IPS DF 19.7 (cell line): ENCODE results near the gene HSF2.

Experiments
- DNase-seq: peaks from one replicate; pipeline ENCODE4 v3.0.0-alpha.2; 2013; ENCODE audit warnings: low read depth, low spot score

HSF2 gene

GRCh38 chr6:122394016-122394415 is 5.4 kb upstream of the HSF2 start:
- DNase-seq = no peak

GRCh38 chr6:122399055-122399347 is 451 bp upstream of the HSF2 start:
- DNase-seq = no peak

DNA sequence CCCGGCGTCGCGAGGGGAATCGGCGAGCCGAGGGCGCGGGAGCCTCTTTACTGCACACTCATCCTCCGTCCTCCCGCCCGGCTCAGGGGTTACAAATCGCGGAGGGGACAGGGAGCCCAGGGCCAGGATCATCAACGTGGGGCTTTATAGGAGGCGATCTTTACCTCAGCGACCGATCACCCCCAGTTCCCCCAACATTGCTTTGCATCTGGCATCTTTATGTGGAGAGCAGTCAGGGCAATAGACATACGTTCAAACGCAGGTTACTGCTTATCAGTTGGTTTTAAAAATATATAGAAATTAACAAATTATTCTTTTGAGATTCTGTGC is 634 bp downstream of the HSF2 start:
- no peak for DNase-seq

DNA sequence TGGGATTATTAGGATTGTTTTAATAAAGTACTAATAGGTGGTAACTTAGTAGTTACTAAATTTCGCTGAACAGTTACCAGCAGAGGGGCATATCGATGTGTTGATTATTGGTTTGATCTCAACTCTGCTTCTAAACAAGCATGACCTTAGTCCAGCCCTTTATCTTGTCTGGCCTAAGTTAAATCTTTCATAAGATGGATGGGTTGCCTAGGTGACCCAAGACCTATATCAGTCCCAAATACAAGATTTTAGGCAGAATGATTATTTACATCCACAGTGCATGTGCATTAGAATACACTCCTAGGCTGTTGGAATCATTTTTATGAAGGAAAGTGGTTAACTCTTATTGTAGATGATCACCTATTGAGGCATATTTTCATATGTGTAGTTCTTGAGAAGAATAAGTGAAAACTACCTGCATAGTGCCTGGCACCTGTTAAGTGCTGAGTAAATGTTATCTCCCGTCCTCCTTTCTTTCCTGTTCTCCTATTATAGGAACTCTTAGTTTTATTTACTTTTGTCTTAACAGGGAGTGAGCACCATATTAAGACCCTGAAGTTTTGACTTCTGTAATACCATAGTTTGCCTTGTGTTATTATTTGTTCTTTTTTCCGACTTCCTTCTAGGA is 1.1 kb downstream of the HSF2 start:
- DNase-seq = no peak

DNA sequence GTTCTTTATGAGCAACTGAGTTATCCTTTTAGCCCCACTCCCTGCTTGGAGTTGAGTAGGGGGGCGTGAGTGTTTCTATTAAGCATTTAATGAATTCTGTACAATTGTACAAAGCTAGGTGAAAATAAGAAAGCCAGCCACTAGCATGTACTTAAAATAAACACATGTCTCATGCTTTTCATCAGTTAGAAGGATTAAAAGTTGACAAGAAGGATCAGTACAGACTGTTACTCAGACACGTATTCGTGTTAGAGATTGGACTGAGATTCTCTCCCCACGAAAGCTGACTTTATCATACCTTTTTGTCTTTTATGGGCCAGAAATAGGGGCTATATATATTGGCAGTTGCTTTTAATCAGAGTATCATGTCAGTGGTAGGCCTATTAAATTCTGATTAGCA is 1.7 kb downstream of the HSF2 start:
- DNase-seq = no peak

DNA sequence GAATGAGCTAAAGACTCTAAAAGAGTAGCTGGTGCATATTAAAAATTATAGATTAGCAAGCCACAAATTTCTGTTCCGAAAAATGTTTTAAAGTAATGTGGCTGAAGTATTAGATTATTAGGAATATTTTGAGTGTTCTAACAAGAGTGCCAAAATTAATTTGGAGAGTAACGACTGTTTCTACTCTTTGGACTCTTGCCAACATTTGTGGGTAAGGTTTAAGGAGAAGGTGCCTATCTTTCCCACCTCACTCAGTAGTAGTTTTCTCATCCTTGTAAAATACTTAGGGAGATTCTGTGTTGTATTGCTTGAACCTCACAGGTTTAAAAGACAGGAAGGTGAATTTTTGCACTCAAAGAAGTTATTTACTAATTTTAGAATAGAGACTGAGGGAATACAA is 5.0 kb downstream of the HSF2 start:
- DNase-seq = no peak

- no peak for DNase-seq
These were observed 6.0 kb downstream of the HSF2 start for GRCh38 chr6:122405417-122405816.

GRCh38 chr6:122406187-122406586 is 6.7 kb downstream of the HSF2 start:
- DNase-seq = no peak

DNA sequence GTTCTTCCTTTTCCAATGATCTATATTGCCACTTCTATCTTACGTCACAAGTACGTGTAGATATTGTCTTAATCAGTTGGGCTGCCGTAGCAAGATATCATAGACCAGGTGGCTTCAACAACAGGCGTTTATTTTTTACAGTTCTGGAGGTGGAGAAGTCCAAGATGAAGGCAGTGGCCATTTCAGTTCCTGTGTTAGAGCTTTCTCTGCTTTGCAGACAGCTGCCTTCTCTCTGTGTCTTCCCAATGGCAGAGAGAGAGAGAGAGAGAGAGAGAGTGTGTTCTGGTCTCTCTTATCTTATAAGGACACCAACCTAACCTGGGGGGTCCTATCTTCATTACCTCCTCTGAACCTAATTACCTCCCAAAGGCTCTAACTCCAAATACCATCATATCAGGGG is 8.3 kb downstream of the HSF2 start:
- DNase-seq = no peak

DNA sequence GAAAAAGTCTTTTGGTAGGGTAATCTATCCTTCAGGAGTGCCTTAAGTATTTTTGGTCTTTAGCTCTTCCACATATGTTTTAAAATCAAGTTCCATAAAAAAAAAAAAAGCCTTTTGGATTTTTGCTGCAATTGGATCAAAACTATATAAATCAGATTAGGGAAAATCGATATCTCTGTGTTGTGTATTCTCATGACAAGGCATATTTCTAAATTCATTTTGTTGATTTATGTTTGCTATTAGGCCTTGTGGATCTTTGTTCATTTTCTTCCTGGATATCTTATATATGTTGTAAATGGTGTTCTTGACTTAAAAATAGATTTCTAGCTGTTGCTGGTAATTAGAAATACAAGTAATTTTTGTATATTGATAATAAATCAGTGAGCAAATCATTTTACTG is 8.8 kb downstream of the HSF2 start:
- no peak for DNase-seq

DNA sequence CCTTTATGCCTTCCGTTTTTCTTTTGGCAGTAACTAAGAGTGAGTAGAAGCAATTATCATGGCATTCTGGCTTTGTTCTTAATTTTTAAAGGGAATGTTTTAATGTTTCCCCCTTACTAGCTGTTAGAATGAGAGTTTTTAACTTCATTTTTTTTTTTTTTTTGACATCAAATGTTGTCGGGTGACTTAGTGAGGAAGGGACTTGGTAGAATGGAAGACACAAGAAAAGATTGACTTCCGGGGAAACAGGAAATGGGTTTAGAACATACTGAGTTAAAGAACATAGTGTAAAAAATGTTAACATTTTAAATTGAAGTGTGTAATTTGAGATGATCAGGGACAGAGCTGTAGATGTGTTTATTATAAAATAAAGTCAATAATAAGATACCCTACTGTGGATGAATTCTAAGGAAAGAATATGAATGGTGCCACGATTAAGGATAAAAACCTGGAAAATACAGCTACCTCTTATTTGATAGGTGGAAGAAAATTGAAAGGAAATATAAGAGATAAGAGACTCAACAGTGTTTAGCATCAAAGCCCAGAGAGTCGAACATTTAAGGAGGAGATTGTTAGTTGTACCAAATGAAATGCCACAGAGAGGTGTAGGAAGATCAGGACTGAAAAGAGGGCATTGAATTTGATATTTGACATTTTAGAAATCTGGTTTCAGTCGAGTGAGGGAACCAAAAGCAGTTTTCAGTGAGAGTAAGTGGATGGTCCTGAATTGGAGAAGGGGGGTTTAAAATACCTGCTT is 9.4 kb downstream of the HSF2 start:
- no peak for DNase-seq

DNA sequence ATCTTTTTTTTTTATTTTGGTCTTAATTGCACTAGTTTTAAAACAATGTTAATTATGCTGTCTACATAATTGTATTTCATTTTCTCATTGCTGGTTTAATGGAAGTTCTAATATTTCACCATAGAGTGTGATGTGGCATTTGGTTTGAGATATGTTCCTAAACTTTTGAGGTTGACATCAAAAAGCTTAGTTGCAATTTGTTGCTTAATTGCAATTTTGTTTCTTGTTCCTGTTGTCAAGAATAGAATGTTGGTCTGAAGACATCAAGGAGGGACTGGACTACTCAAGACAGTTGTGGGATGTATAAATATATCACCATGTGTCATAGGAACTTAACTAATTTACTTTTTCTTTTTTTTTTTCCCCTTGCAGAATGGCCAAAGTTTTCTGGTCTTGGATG is 12.5 kb downstream of the HSF2 start:
- DNase-seq = no peak

GRCh38 chr6:122416825-122417224 is 17.4 kb downstream of the HSF2 start:
- DNase-seq = no peak

DNA sequence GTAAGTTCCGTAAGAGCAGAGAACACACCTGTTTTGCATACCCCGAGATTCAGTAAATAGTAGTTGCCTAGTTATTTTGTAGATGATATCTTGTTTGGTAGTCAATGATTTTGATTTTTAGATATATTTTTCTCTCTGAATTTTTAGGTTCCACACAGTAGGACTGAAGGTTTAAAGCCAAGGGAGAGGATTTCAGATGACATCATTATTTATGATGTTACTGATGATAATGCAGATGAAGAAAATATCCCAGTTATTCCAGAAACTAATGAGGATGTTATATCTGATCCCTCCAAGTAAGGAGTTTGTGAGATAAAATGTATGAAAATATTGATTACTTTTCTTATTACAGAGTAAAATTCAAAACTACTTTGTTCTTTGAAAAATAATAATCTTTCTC is 22.6 kb downstream of the HSF2 start:
- no peak for DNase-seq

GRCh38 chr6:122422614-122423267 is 23.3 kb downstream of the HSF2 start:
- DNase-seq = no peak

DNA sequence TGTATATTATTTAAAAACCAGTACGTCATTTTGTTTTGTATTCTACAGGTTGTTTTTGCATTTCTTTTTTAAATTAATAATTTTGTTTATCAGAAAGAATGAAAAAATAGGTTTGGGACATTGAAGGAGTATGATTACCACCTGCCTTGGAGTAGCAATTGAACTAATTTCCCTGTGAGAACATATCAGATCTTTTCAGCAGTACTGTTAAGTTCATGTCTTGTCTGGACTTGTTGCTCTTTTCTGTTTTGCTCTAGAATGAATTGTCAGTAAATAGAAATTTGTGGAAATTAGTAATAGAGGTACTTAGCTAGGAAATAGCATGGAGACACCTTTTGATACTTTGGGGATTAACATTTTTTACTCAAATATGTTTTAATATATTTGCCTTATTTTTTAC is 24.3 kb downstream of the HSF2 start:
- DNase-seq = no peak

DNA sequence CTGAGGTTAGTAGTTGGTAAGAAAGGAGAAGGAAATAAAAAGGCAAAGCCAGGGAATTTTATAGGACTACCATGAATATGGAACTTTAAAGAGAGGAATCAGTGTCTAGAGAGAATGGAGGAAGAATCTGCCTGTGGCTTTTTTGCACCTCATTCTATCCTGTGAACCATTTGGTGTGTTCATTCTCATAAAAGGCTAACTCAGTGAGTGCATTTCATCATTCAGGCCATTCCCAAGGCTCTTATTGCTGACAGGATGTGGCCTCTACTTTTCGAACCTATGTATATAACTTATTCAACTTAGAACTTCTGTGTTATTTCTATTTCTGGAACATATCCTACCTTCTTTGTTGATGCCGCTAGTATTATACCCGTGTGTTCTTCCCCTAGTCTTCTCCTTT is 27.1 kb downstream of the HSF2 start:
- DNase-seq = no peak

GRCh38 chr6:122428781-122429180 is 29.3 kb downstream of the HSF2 start:
- no peak for DNase-seq

GRCh38 chr6:122429323-122429722 is 29.9 kb downstream of the HSF2 start:
- no peak for DNase-seq

- no peak for DNase-seq
These were observed 32.3 kb downstream of the HSF2 start for GRCh38 chr6:122431780-122432179.

GRCh38 chr6:122432816-122433215 is 33.4 kb downstream of the HSF2 start:
- no peak for DNase-seq

- DNase-seq = no peak
These were observed 39.5 kb downstream of the HSF2 start for GRCh38 chr6:122438975-122439374.

GRCh38 chr6:122445274-122445673 is 45.8 kb downstream of the HSF2 start:
- DNase-seq = no peak
